A549 (cell line): ENCODE data around the gene ZNF646. TPM values are rescaled to one million over a fixed set of nuclear protein-coding genes. Genes with fewer than 3 reads are reported as not detected.

ENCODE experiments used
- ATAC-seq, 2 experiments: fragments of 200-7000 bp in 1 of 2; fragments of >200 bp in 1 of 2; cut with Nextera tagmentation in 1 of 2; cut with Tn5 transposase in 1 of 2; 3 replicates each; pipeline versions ENCODE4 v1.8.0 to v1.9.1; 2018 to 2020; ENCODE audit warnings: mild to moderate bottlenecking in 1 of 2, moderate library complexity in 1 of 2
- CTCF ChIA-PET: fragments of 300-600 bp; sonication (Branson Sonifier 250); formaldehyde crosslinking; extraction: SDS; loops from one replicate; lab custom pipeline; 2021; ENCODE audit warnings: antibody characterized with exemption, inconsistent platforms; lab: Yijun Ruan, JAX
- POLR2A ChIA-PET: fragments of 350-600 bp; formaldehyde crosslinking; extraction: SDS; loops from one replicate; lab custom pipeline; 2021; ENCODE audit warnings: antibody characterized with exemption, inconsistent platforms; lab: Yijun Ruan, JAX
- DNase-seq, 2 experiments: peaks; one replicate each; pipeline versions ENCODE4 v3.0.0 to v3.0.0-alpha.2; 2011 to 2016; ENCODE audit warnings: low read depth in 1 of 2, low spot score in 1 of 2
- FAIRE-seq: peaks from 2 replicates; lab custom pipeline; 2011; peaks lifted over from hg19 to GRCh38; lab: Jason Lieb, UNC
- H3K27ac ChIP-seq, 2 experiments: fragments of >200 bp; sonication (Bioruptor Twin); formaldehyde crosslinking; 3 replicates each; pipeline ENCODE4 v1.5.1; 2016 to 2017
- H3K4me1 ChIP-seq: fragments of >200 bp; sonication (Bioruptor Twin); formaldehyde crosslinking; 3 replicates; pipeline ENCODE4 v1.6.1; 2016
- H3K4me2 ChIP-seq: fragments of >200 bp; sonication (Bioruptor Twin); formaldehyde crosslinking; 3 replicates; pipeline ENCODE4 v1.6.1; 2016
- H3K4me3 ChIP-seq: fragments of >200 bp; sonication (Bioruptor Twin); formaldehyde crosslinking; 3 replicates; pipeline ENCODE4 v1.5.1; 2016
- H3K9me3 ChIP-seq: fragments of >200 bp; sonication (Bioruptor Twin); formaldehyde crosslinking; 3 replicates; pipeline ENCODE4 v1.6.1; 2016
- BHLHE40 ChIP-seq: IDR thresholded peaks from 2 replicates; pipeline ENCODE4 v1.6.1; 2012; ENCODE audit warnings: low read depth, low read length, inconsistent platforms
- CBX2 ChIP-seq: fragments of 200-600 bp; sonication (generic); IDR thresholded peaks from 2 replicates; pipeline ENCODE4 v1.6.1; 2016; ENCODE audit warnings: low read depth, mild to moderate bottlenecking, borderline replicate concordance
- CEBPB ChIP-seq, 2 experiments: fragments of >200 bp in 1 of 2; sonication (Bioruptor Twin) in 1 of 2; formaldehyde crosslinking in 1 of 2; IDR thresholded peaks; 2 replicates each; pipeline ENCODE4 v1.6.1; 2012 to 2016
- CHD4 ChIP-seq: fragments of 200-600 bp; sonication (generic); IDR thresholded peaks from 2 replicates; pipeline ENCODE4 v1.6.1; 2016; ENCODE audit warnings: antibody characterized with exemption, mild to moderate bottlenecking, borderline replicate concordance
- FOSB ChIP-seq: fragments of 250-450 bp; sonication (Bioruptor Pico); IDR thresholded peaks from 2 replicates; pipeline ENCODE4 v1.5.0; 2020; ENCODE audit warnings: mild to moderate bottlenecking, moderate library complexity
- FOSL2 ChIP-seq, 2 experiments: fragments of 450-650 bp in 1 of 2; fragments of >200 bp in 1 of 2; sonication (Bioruptor Twin) in 1 of 2; formaldehyde crosslinking; IDR thresholded peaks; 2 replicates each; pipeline versions ENCODE4 v1.5.0 to v1.6.1; 2016 to 2020; ENCODE audit warnings: mild to moderate bottlenecking in 1 of 2, moderate library complexity in 1 of 2
- HDAC2 ChIP-seq: fragments of 200-600 bp; sonication (generic); IDR thresholded peaks from 2 replicates; pipeline ENCODE4 v1.6.1; 2016
- HEYL ChIP-seq: fragments of 250-450 bp; sonication (Bioruptor Pico); IDR thresholded peaks from 2 replicates; pipeline ENCODE4 v1.8.0; 2021; ENCODE audit warnings: mild to moderate bottlenecking, moderate library complexity
- HOXB13 ChIP-seq: fragments of 250-450 bp; sonication (Bioruptor Pico); IDR thresholded peaks from 2 replicates; pipeline ENCODE4 v1.5.0; 2020; ENCODE audit warnings: low read depth, mild to moderate bottlenecking, moderate library complexity
- JUN ChIP-seq, 2 experiments: fragments of >200 bp; sonication (Bioruptor Twin); formaldehyde crosslinking; IDR thresholded peaks; 2 replicates in 1 of 2; 3 replicates in 1 of 2; pipeline ENCODE4 v1.6.1; 2016 to 2017
- JUNB ChIP-seq: fragments of >200 bp; sonication (Bioruptor Twin); formaldehyde crosslinking; IDR thresholded peaks from 2 replicates; pipeline ENCODE4 v1.6.1; 2016
- KDM1A ChIP-seq: fragments of 200-600 bp; sonication (generic); IDR thresholded peaks from 2 replicates; pipeline ENCODE4 v1.6.1; 2016; ENCODE audit warnings: low read depth, mild to moderate bottlenecking
- NR3C1 ChIP-seq: fragments of >200 bp; sonication (Bioruptor Twin); formaldehyde crosslinking; IDR thresholded peaks from 3 replicates; pipeline ENCODE4 v1.6.1; 2017
- RARB ChIP-seq: fragments of 250-450 bp; sonication (Bioruptor Pico); IDR thresholded peaks from 2 replicates; pipeline ENCODE4 v1.8.0; 2021; ENCODE audit warnings: mild to moderate bottlenecking, moderate library complexity
- RCOR1 ChIP-seq: fragments of 150-350 bp; IDR thresholded peaks from 2 replicates; pipeline ENCODE4 v1.6.1; 2014; ENCODE audit warnings: antibody characterized with exemption, low read length, low read depth
- RNF2 ChIP-seq: fragments of 200-600 bp; sonication (generic); IDR thresholded peaks from 2 replicates; pipeline ENCODE4 v1.6.1; 2016; ENCODE audit warnings: low read depth, mild to moderate bottlenecking, antibody characterized with exemption, moderate library complexity, borderline replicate concordance
- SMC3 ChIP-seq: fragments of >200 bp; sonication (Bioruptor Twin); formaldehyde crosslinking; IDR thresholded peaks from 3 replicates; pipeline ENCODE4 v1.6.1; 2018; ENCODE audit warnings: inconsistent platforms
- TP53 ChIP-seq: fragments of 250-450 bp; sonication (Bioruptor Pico); IDR thresholded peaks from 2 replicates; pipeline ENCODE4 v1.5.0; 2021; ENCODE audit warnings: mild to moderate bottlenecking, moderate library complexity
- ZC3H11A ChIP-seq: fragments of 450-650 bp; IDR thresholded peaks from 2 replicates; pipeline ENCODE4 v1.6.1; 2014; ENCODE audit warnings: antibody characterized with exemption, mild to moderate bottlenecking
- ZFP36 ChIP-seq: fragments of 450-650 bp; IDR thresholded peaks from 2 replicates; pipeline ENCODE4 v1.6.1; 2014; ENCODE audit warnings: borderline replicate concordance; ENCODE audit not compliant: partially characterized antibody
- WGBS: methylation state at CpG from one replicate; pipeline ENCODE4 v1.1.6; 2017; ENCODE audit errors: missing lambda C conversion rate; 5-methylcytosine and 5-hydroxymethylcytosine counted together
- polyA plus RNA-seq, 4 experiments: library from polyadenylated mRNA; depleted of rRNA in 3 of 4; stranded (reverse); fragments of >200 nt; fragmentation: RNase III in 1 of 4; extraction: RNeasy Plus Mini Kit Qiagen cat#74134 plus additional on column Dnase treatment in 1 of 4; gene quantifications; 2 replicates in 3 of 4; 3 replicates in 1 of 4; pipeline ENCODE4 v1.2.3, GENCODE V29; 2011 to 2017
- TF ChIP-seq, protein P1 (sequence below): fragments of >200 bp; sonication (Bioruptor Twin); formaldehyde crosslinking; IDR thresholded peaks from 2 replicates; pipeline ENCODE4 v1.6.1; 2016
- TF ChIP-seq, protein P2 (sequence below): fragments of >200 bp; sonication (Bioruptor Twin); formaldehyde crosslinking; IDR thresholded peaks from 3 replicates; pipeline ENCODE4 v1.5.1; 2016
- TF ChIP-seq, protein P3 (sequence below): fragments of 250-450 bp; sonication (Bioruptor Pico); IDR thresholded peaks from 2 replicates; pipeline ENCODE4 v1.5.0; 2020; ENCODE audit warnings: low read depth, mild to moderate bottlenecking, moderate library complexity
- TF ChIP-seq, protein P4 (sequence below): IDR thresholded peaks from 2 replicates; pipeline ENCODE4 v1.6.1; 2012
- TF ChIP-seq, protein P5 (sequence below): fragments of 150-350 bp; IDR thresholded peaks from 2 replicates; pipeline ENCODE4 v1.6.1; 2014; ENCODE audit warnings: low read depth, mild to moderate bottlenecking, low read length

The ZNF646 gene
- polyA plus RNA-seq, 2 of the 4 experiments (the other 2 are of a cell fraction): 3.0 to 8.2 TPM

DNA sequence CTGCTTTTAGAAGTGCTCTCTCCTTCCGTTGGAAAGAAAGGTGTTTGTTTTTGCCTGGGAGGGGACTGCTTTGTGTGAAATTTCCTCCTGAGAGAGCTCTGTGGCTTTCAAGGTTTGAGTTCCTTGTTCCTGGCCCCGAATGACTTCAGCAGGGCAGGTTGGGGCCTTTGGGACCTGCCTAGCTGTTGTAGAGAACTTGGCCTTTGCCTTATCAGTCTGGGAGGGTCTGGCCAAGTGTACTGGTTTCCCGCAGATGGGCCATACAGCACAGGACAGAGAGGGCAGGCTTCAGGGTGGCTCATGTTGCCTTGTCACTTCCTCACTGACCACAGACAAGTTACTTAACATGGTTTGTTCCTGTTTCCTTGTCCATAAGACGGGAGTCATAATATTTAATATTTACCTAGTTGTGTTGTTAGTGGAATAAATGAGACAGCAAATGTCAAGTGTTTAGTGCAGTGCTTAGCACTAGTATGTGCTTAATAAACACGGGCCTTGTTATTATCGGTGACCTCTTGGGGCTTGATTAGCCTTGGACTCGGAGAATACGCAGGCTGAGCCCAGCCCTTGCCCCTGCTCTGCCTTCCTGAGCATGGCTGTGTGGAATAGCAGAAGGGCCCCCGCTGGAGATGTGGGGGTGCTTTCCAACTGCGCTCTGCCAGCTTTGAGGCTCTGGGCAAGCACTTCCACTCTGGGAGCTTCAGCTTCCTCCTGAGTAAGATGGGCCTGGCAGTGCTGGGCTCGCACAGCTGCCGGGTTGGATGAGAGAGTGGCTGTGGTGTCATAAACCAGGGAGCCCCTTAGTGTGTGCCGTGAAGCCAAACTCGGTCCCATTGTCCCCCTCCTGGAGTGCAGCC lies 54.7 kb downstream of the ZNF646 start:
- H3K27ac ChIP-seq: no peak overlapping the region
- ChIA-PET POLR2A (interaction anchor here (0.7 to 5.3 kb wide), 4 partner anchors 9 to 55 kb away, joined by 3 to 31 read pairs (median 3); partner anchors contain the start of genes KAT8, ZNF646 and ZNF668), CTCF (interaction anchor here (1.0 to 20.3 kb wide), 6 partner anchors 8 to 144 kb away, joined by 3 to 166 read pairs (median 8); partner anchors contain the start of genes FUS and HSD3B7)
- peaks cover 2% of the 10 kb centered on the region; the same call in 1 of the 3 replicates for H3K4me1 ChIP-seq
- DNase-seq: no peak
- TF ChIP-seq, protein P1, sequence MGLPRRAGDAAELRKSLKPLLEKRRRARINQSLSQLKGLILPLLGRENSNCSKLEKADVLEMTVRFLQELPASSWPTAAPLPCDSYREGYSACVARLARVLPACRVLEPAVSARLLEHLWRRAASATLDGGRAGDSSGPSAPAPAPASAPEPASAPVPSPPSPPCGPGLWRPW: no peak
- TF ChIP-seq, protein P2, sequence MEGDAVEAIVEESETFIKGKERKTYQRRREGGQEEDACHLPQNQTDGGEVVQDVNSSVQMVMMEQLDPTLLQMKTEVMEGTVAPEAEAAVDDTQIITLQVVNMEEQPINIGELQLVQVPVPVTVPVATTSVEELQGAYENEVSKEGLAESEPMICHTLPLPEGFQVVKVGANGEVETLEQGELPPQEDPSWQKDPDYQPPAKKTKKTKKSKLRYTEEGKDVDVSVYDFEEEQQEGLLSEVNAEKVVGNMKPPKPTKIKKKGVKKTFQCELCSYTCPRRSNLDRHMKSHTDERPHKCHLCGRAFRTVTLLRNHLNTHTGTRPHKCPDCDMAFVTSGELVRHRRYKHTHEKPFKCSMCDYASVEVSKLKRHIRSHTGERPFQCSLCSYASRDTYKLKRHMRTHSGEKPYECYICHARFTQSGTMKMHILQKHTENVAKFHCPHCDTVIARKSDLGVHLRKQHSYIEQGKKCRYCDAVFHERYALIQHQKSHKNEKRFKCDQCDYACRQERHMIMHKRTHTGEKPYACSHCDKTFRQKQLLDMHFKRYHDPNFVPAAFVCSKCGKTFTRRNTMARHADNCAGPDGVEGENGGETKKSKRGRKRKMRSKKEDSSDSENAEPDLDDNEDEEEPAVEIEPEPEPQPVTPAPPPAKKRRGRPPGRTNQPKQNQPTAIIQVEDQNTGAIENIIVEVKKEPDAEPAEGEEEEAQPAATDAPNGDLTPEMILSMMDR: no peak
- TF ChIP-seq RARB (no peak), SMC3 (no peak), RNF2 (no peak), ZC3H11A (no peak), HOXB13 (CRISPR knock-in tag) (no peak), CHD4 (no peak), NR3C1 (no peak), CBX2 (no peak), HDAC2 (no peak)
- TF ChIP-seq, protein P3, sequence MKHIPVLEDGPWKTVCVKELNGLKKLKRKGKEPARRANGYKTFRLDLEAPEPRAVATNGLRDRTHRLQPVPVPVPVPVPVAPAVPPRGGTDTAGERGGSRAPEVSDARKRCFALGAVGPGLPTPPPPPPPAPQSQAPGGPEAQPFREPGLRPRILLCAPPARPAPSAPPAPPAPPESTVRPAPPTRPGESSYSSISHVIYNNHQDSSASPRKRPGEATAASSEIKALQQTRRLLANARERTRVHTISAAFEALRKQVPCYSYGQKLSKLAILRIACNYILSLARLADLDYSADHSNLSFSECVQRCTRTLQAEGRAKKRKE (CRISPR knock-in tag): no peak
- TF ChIP-seq, protein P4, sequence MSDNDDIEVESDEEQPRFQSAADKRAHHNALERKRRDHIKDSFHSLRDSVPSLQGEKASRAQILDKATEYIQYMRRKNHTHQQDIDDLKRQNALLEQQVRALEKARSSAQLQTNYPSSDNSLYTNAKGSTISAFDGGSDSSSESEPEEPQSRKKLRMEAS: no peak
- 77% methylated on average over 14 of the region's 14 CpGs for whole genome bisulfite sequencing
- no peak overlapping the region for H3K4me2 ChIP-seq
- no peaks in the 10 kb centered on the region for H3K9me3 ChIP-seq
- H3K4me3 ChIP-seq: no peak overlapping the region
- FAIRE-seq: no peak
- ATAC-seq: no peak

DNA sequence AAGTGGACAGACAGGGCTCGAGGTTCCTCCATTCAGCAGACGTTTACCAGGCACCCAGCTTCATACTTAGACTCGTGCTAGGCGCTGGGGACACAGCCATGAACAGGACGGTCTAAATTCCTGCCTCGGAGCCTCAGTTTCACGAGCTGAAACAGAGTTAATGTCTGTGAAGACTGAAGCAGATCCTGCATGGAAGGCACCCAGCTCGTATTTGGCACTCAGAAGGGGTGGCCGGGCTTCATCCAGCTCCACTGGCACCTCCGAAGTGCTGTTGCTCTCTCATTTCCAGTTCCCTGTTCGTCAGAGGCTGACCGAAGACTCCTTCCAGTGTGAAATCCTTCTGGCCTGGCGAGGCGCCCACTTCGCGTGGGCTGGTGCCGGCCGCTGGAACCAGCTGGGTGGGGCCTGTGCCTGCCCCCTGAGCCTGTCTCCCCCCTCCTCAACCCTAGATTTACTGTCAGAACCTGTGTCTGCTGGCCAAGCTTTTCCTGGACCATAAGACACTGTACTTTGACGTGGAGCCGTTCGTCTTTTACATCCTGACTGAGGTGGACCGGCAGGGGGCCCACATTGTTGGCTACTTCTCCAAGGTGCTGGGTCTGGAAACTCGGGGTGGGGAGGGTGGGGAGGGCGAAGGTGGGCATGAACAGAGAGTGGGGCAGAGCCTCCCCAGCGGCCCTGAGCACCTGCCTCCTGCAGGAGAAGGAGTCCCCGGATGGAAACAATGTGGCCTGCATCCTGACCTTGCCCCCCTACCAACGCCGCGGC lies 55.5 kb downstream of the ZNF646 start:
- peaks cover 7% of the 10 kb centered on the region; the same call in 1 of the 3 replicates for H3K4me1 ChIP-seq

More for the DNA sequence above, 55.5 kb downstream of the ZNF646 start:
- ATAC-seq (no peak), FAIRE-seq (no peak), DNase-seq (no peak)
- TF ChIP-seq FOSB (CRISPR knock-in tag) (no peak), JUN (IDR thresholded peaks at IDR 0.05) (no peak), BHLHE40 (no peak), KDM1A (no peak), FOSL2 (IDR thresholded peaks at IDR 0.05) (no peak), FOSL2 (CRISPR knock-in tag; IDR thresholded peaks at IDR 0.05) (no peak), RNF2 (no peak), HEYL (no peak), RCOR1 (no peak), JUNB (no peak), ZFP36 (no peak), NR3C1 (no peak), CEBPB (IDR thresholded peaks at IDR 0.05) (no peak), TP53 (CRISPR knock-in tag) (no peak)
- TF ChIP-seq, protein P5, sequence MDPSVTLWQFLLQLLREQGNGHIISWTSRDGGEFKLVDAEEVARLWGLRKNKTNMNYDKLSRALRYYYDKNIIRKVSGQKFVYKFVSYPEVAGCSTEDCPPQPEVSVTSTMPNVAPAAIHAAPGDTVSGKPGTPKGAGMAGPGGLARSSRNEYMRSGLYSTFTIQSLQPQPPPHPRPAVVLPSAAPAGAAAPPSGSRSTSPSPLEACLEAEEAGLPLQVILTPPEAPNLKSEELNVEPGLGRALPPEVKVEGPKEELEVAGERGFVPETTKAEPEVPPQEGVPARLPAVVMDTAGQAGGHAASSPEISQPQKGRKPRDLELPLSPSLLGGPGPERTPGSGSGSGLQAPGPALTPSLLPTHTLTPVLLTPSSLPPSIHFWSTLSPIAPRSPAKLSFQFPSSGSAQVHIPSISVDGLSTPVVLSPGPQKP: no peak
- no peaks in the 10 kb centered on the region for H3K9me3 ChIP-seq
- no peak overlapping the region for H3K27ac ChIP-seq
- WGBS: 91% methylated on average over 25 of the region's 29 CpGs
- ChIA-PET CTCF (interaction anchor here (1.0 to 2.8 kb wide), 5 partner anchors 9 to 145 kb away, joined by 3 to 16 read pairs (median 8); partner anchors contain the start of genes FUS and HSD3B7), POLR2A (interaction anchor here (0.7 to 5.3 kb wide), 4 partner anchors 10 to 56 kb away, joined by 3 to 31 read pairs (median 3); partner anchors contain the start of genes KAT8, ZNF646 and ZNF668)
- no peak overlapping the region for H3K4me2 ChIP-seq
- H3K4me3 ChIP-seq: no peak overlapping the region
